HEK293T (cell line): Measurements from ENCODE around the gene CCDC126.

Experiments used
- ELF4 ChIP-seq: fragments of 450-650 bp; IDR thresholded peaks from 2 replicates; pipeline ENCODE4 v1.6.1; 2017; ENCODE audit warnings: antibody characterized with exemption
- FOXA1 ChIP-seq: fragments of 450-650 bp; IDR thresholded peaks from 2 replicates; pipeline ENCODE4 v1.6.1; 2016; ENCODE audit warnings: mild to moderate bottlenecking
- FOXK2 ChIP-seq: fragments of 450-650 bp; IDR thresholded peaks from 2 replicates; pipeline ENCODE4 v1.6.1; 2016; ENCODE audit warnings: mild to moderate bottlenecking
- FOXM1 ChIP-seq: fragments of 450-650 bp; IDR thresholded peaks from 2 replicates; pipeline ENCODE4 v1.6.1; 2017; ENCODE audit warnings: mild to moderate bottlenecking, borderline replicate concordance
- HDGF ChIP-seq: fragments of 450-650 bp; IDR thresholded peaks from 2 replicates; pipeline ENCODE4 v1.6.1; 2017; ENCODE audit warnings: antibody characterized with exemption, borderline replicate concordance
- L3MBTL2 ChIP-seq: fragments of 450-650 bp; conservative IDR thresholded peaks from 2 replicates; pipeline ENCODE4 v1.6.1; 2016; ENCODE audit warnings: mild to moderate bottlenecking
- LEF1 ChIP-seq: fragments of 450-650 bp; IDR thresholded peaks from 2 replicates; pipeline ENCODE4 v1.6.1; 2017; ENCODE audit warnings: mild to moderate bottlenecking, borderline replicate concordance
- SP1 ChIP-seq: fragments of 450-650 bp; IDR thresholded peaks from 2 replicates; pipeline ENCODE4 v1.6.1; 2017
- TARDBP ChIP-seq: fragments of 450-650 bp; IDR thresholded peaks from 2 replicates; pipeline ENCODE4 v1.6.1; 2016
- ZNF384 ChIP-seq: fragments of 450-650 bp; IDR thresholded peaks from 2 replicates; pipeline ENCODE4 v1.6.1; 2016

- TF ChIP-seq ELF4, result no peak
- no peak for TF ChIP-seq LEF1
- no peak for TF ChIP-seq L3MBTL2
- no peak for TF ChIP-seq SP1
- no peak for TF ChIP-seq FOXK2
- TF ChIP-seq HDGF, result no peak
- TF ChIP-seq FOXM1, result no peak
- no peak for TF ChIP-seq TARDBP
- TF ChIP-seq FOXA1, result no peak
- TF ChIP-seq ZNF384, result no peak
Measured at GRCh38 chr7:23607130-23607529, 9.9 kb downstream of the CCDC126 start.
